ENCODE measurements around the gene LAMA1. TPM values are rescaled to one million over a fixed set of nuclear protein-coding genes. Genes with fewer than 3 reads are reported as not detected.

Gene LAMA1
- total RNA-seq, 4 donors from 2014 or later, result 0.48 to 2.9 (median 2.6) TPM; not detected in 1

GRCh38 chr18:7004009-7004408 lies 113.6 kb downstream of the LAMA1 start:
- no peak for DNase-seq
- Histone ChIP-seq H3K4me1 (no peaks in the 10 kb centered on the region), H3K27ac (no peak overlapping the region), H3K36me3 (no peaks in the 10 kb centered on the region), H3K27me3 (no peaks in the 10 kb centered on the region), H3K9me3 (no peaks in the 10 kb centered on the region), H3K4me3 (no peak overlapping the region)
- no peak for TF ChIP-seq CTCF (IDR thresholded peaks at IDR 0.05)
- intact Hi-C loops (cut with DNase I; ENCODE audit: low total_unique reads), result no loop called here
- in situ Hi-C loops (cut with MboI; ENCODE audit: low pct_ligation_motif_present in 1 of 4, low pct_unique_long_range_greater_than_20kb in 1 of 4, low sequenced_read_pairs in 3 of 4), result loop anchor here in 2 of 4 donors (25.0 kb wide), 2 partner anchors 92 to 467 kb away; no protein-coding TSS in a partner anchor
- 87 to 90% methylated on average over 6 of the region's 6 CpGs for WGBS, 2 donors (ENCODE audit: low coverage in 1 of 2)

- TF ChIP-seq POLR2A (IDR thresholded peaks at IDR 0.05), result no peak
- Histone ChIP-seq H3K4me3 (no peak overlapping the region), H3K36me3 (no peaks in the 10 kb centered on the region), H3K27me3 (no peaks in the 10 kb centered on the region), H3K9me3 (no peaks in the 10 kb centered on the region), H3K4me1 (no peaks in the 10 kb centered on the region), H3K27ac (no peak overlapping the region)
- intact Hi-C loops (cut with DNase I; ENCODE audit: low total_unique reads), result no loop called here
- DNase-seq, result no peak
- WGBS, 2 donors (ENCODE audit: low coverage in 1 of 2), result 22 to 66% methylated on average over 1 to 3 of the region's 3 CpGs
- in situ Hi-C loops (cut with MboI; ENCODE audit: low pct_ligation_motif_present in 1 of 4, low pct_unique_long_range_greater_than_20kb in 1 of 4, low sequenced_read_pairs in 3 of 4), result loop anchor here in 2 of 4 donors (25.0 kb wide), 2 partner anchors 90 to 465 kb away; no protein-coding TSS in a partner anchor
Measured at GRCh38 chr18:7002107-7002506, 115.5 kb downstream of the LAMA1 start.

GRCh38 chr18:7000484-7001096 lies 117.0 kb downstream of the LAMA1 start:
- Histone ChIP-seq H3K9me3 (no peaks in the 10 kb centered on the region), H3K27ac (no peak overlapping the region), H3K36me3 (no peaks in the 10 kb centered on the region), H3K4me3 (no peak overlapping the region), H3K4me1 (no peaks in the 10 kb centered on the region), H3K27me3 (no peaks in the 10 kb centered on the region)
- in situ Hi-C loops (cut with MboI; ENCODE audit: low pct_ligation_motif_present in 1 of 4, low pct_unique_long_range_greater_than_20kb in 1 of 4, low sequenced_read_pairs in 3 of 4), result loop anchor here in 2 of 4 donors (25.0 kb wide), 2 partner anchors 88 to 463 kb away; no protein-coding TSS in a partner anchor
- intact Hi-C loops (cut with DNase I; ENCODE audit: low total_unique reads), result no loop called here
- WGBS, 2 donors (ENCODE audit: low coverage in 1 of 2), result 15 to 16% methylated on average over 3 to 9 of the region's 9 CpGs
- TF ChIP-seq CTCF (IDR thresholded peaks at IDR 0.05) (peak; percentile 30 to 77 (median 54)), POLR2A (IDR thresholded peaks at IDR 0.05) (no peak)
- no peak for DNase-seq

- Histone ChIP-seq H3K27me3 (no peaks in the 10 kb centered on the region), H3K4me1 (peaks cover 0 to 6% (median 2%) of the 10 kb centered on the region in 4 donors), H3K36me3 (no peaks in the 10 kb centered on the region), H3K4me3 (no peak overlapping the region), H3K9me3 (no peaks in the 10 kb centered on the region), H3K27ac (no peak overlapping the region)
- TF ChIP-seq CTCF (IDR thresholded peaks at IDR 0.05) (no peak), POLR2A (IDR thresholded peaks at IDR 0.05) (no peak), POLR2AphosphoS5 (IDR thresholded peaks at IDR 0.05) (no peak), EP300 (IDR thresholded peaks at IDR 0.05; ENCODE audit: low read depth) (no peak)
- intact Hi-C loops (cut with DNase I; ENCODE audit: low total_unique reads) (no loop called here), in situ Hi-C loops (cut with MboI; ENCODE audit: low pct_ligation_motif_present in 1 of 4, low pct_unique_long_range_greater_than_20kb in 1 of 4, low sequenced_read_pairs in 3 of 4) (no loop called here)
- DNase-seq, result no peak
- 88 to 93% methylated on average over 2 to 8 of the region's 8 CpGs for WGBS, 2 donors (ENCODE audit: low coverage in 1 of 2)
Measured at GRCh38 chr18:6997808-6998207, 119.8 kb downstream of the LAMA1 start.

Data from transverse colon (tissue), 4 donors.